HG02970 (cell line): ENCODE measurements around the gene PIP5KL1.

ENCODE experiments used
- ATAC-seq: cut with Tn5 transposase; IDR thresholded peaks from one replicate; pipeline ENCODE4 v1.9.1; 2021; ENCODE audit warnings: mild to moderate bottlenecking, moderate library complexity, moderate number of reproducible peaks; ENCODE audit not compliant: unreplicated experiment, low FRiP score

Gene PIP5KL1

GRCh38 chr9:127953154-127953553 is 22.6 kb upstream of the PIP5KL1 start:
- no peak for ATAC-seq

DNA sequence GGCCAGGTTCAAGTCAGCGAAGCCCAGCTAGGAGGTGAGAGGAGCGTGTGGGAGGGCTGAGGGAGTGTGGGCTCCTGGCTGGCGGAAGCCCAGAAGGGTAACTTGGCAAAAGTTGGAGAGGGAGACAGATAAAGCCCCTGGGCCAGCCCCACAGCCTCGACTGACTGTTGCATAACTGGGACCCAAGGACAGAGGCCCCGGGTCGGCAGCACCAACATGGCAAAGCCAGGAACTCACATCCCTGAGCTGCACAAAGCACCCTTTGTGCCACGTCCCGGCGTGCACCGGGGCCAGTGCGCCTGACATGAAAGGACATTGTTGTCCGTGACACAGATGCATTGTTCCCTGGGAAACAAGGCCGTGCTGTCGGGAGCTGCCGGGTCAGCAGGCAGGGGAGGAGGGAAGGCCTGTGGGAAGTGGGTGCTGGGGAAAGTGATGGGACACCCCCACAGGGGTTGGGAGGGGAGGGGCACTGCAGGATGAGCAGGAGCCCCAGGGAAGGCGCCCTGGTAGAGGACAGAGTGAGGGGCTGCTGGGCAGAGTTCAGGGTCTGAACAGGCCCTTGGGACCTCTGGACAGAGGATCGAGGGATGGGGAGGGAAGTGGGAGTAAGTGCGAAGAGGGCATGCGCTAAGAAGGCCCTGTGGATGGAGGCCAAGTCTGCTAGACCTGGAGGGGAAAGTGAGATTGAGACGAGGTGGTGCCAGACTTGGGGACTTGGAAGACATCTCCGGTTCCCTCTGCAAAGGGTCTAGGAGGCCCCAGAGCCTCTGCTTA is 20.1 kb upstream of the PIP5KL1 start:
- ATAC-seq = no peak

DNA sequence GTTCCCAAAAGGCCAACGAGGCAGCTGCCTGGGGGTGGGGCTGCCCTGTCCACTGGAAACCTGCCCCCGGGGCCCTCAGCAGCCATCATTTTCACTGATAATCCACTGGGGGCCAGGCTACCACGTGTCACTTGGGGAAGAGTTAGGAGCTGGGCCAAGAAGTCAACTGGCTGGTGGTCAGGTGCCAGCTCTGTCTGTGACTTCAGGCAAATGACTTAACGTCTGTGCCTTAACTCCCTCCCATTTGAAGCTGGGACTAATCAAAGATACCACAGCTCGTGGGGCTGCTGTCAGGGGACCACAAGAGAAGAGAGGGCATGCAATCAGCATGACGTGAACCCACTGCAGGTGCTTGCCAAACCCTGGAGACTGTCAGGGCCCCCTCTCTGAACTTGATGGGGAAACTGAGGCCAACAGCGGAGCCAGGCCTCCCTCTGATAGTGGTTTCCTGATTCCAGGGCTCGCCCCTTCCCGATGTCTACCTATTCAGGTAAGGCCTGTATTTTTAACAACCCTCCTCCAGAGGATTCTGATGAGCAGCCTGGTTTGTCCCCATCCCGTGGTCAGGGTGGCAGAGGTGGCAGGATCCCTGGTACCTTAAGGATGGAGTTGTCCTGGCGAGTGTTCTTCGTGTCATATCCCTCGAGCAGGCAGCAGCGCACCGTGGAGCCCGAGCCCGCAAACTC is 19.4 kb upstream of the PIP5KL1 start:
- ATAC-seq = no peak

- no peak for ATAC-seq
Observed at GRCh38 chr9:127947841-127948710, 17.5 kb upstream of the PIP5KL1 start.

GRCh38 chr9:127946728-127947127 is 16.2 kb upstream of the PIP5KL1 start:
- ATAC-seq = no peak

GRCh38 chr9:127945942-127946341 is 15.4 kb upstream of the PIP5KL1 start:
- ATAC-seq = no peak

DNA sequence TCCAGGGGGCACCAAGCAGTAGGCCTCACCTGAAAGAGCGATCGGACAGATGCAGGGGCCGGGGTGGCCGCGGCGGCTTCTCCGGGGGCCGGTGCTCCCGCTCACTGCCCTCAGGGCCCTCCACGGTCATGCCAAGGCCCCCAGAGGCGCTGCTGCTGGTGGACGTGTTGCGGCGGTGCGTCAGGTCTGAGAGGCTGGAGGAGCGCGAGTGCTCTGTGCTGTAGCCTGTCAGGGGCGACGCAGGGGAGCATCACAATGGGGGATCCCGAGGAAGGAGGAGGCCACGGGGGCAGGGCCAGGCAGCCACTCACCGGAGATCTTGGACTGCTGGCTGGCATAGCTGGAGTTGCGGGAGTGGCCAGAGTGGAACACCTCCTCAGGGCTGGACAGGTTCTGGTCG is 14.8 kb upstream of the PIP5KL1 start:
- no peak for ATAC-seq

GRCh38 chr9:127944586-127945218 is 14.1 kb upstream of the PIP5KL1 start:
- no peak for ATAC-seq

GRCh38 chr9:127943731-127944144 is 13.2 kb upstream of the PIP5KL1 start:
- no peak for ATAC-seq

- ATAC-seq = no peak
Observed at GRCh38 chr9:127943011-127943662, 12.6 kb upstream of the PIP5KL1 start.

- no peak for ATAC-seq
Observed at GRCh38 chr9:127942216-127943010, 11.8 kb upstream of the PIP5KL1 start.

DNA sequence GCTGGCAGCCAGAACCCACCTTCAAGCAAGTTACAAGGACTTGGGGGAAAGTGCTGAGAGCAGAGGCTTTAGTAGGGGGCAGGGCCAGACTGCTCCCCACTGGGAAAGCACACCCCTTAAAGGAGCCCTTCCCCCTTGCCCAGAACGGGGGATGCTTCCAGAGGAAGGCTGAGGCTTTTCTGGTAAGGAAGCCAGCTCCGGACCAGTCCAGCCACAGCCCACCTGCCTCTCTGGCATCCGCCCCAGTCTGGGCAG is 11.3 kb upstream of the PIP5KL1 start:
- no peak for ATAC-seq

- ATAC-seq = no peak
Observed at GRCh38 chr9:127941062-127941960, 10.7 kb upstream of the PIP5KL1 start.

GRCh38 chr9:127940593-127940992 is 10.0 kb upstream of the PIP5KL1 start:
- no peak for ATAC-seq

GRCh38 chr9:127938298-127938690 is 7.7 kb upstream of the PIP5KL1 start:
- no peak for ATAC-seq

- peak; percentile 80 for ATAC-seq
Observed at GRCh38 chr9:127937388-127938297, 7.1 kb upstream of the PIP5KL1 start, which contains the start of gene DPM2. Gene DPM2 (minus strand): TSS chr9:127937854. CDS start chr9:127937820, 34 bp downstream.

DNA sequence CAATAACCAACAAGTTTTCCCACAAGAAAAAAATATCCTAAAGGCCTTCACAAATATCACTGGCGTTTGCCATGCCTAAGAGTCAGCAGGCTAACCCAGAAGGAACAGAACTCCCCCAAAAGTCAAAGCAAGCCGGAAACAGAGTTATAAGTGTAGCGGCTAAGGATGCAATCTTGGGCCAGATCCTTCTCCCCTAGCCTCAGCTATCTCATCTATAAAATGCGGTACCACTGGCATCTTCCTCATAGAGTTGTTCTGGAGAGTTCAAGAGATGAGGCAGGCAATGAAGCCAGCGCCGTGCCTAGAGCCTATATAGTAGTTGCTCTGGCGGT is 6.4 kb upstream of the PIP5KL1 start:
- no peak for ATAC-seq
